Mesothelial cell of epicardium (in vitro differentiated cells): ENCODE data around the gene CMTM1. TPM values are rescaled to one million over a fixed set of nuclear protein-coding genes. Genes with fewer than 3 reads are reported as not detected.
"Not testable (repeated sequence)": the region's sequence is repeated elsewhere in the genome, so short reads cannot be mapped to it uniquely, and the experiment has no call there.

Experiments
- DNase-seq, 2 experiments: peaks; one replicate each; pipeline ENCODE4 v3.0.0; 2021; ENCODE audit warnings: low spot score in 2 of 2; ENCODE audit not compliant: unreplicated experiment in 2 of 2
- H3K27ac Mint-ChIP-seq: 2 replicates; pipeline ENCODE4 v1.8.0; 2021; ENCODE audit warnings: mixed read lengths
- H3K27me3 Mint-ChIP-seq: 2 replicates; pipeline ENCODE4 v1.8.0; 2021; ENCODE audit warnings: low read depth, mixed read lengths
- H3K36me3 Mint-ChIP-seq: 2 replicates; pipeline ENCODE4 v1.8.0; 2021; ENCODE audit warnings: mixed read lengths
- H3K4me1 Mint-ChIP-seq: 2 replicates; pipeline ENCODE4 v1.8.0; 2021; ENCODE audit warnings: mixed read lengths
- H3K4me3 Mint-ChIP-seq: 2 replicates; pipeline ENCODE4 v1.8.0; 2021; ENCODE audit warnings: mild to moderate bottlenecking, moderate library complexity, mixed read lengths
- H3K9me3 Mint-ChIP-seq: 2 replicates; pipeline ENCODE4 v1.8.0; 2021; ENCODE audit warnings: mixed read lengths
- CTCF ChIP-seq: fragments of 200-600 bp; sonication (generic); IDR thresholded peaks from one replicate; pipeline ENCODE4 v1.5.0; 2021; ENCODE audit warnings: antibody characterized with exemption; ENCODE audit not compliant: unreplicated experiment
- total RNA-seq: library from RNA; stranded (reverse); gene quantifications from 3 replicates; pipeline ENCODE4 v1.2.1, GENCODE V29; 2021

CMTM1 gene
- total RNA-seq, 1 donor from 2014 or later: 10.0 TPM

DNA sequence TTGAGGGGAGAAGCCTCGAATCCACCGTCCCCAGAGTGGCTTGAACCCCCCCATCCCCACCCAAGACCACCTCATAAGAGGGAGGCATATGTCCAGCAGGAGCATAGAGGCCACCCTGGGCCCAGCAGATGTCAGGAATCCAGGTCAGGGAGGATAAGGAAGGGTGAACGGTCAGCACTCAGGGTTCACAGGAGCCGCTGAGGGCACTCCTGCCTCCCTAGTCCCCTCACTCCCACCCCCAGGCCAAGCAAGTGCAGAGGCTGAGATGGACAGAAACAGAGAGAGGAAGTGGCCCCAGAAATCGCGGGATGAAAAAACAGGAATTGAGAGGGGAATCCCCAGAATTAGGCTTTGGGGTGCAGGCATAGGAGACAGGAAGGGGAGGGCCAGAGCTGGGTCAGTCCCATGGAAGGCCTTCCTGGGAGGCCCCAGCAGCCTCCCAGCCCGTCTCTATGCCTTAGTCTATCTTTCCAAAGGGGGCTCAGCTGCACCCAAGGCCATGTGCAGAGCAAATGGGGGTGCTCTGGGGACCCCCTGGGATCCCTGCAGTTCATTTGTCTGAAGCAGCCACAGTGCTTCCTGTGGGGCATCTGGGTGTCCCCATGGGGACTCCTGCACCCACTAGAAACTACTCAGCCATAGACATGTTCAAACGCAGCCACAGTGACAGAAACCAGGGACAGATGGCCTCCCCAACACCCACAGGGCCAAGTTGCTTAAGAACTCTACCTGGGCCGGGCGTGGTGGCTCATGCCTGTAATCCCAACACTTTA lies 39.9 kb downstream of the CMTM1 start:
- Mint-ChIP-seq H3K27ac (peak overlapping the region; percentile 83), H3K4me3 (peak overlapping the region; percentile 67), H3K27me3 (no peaks in the 10 kb centered on the region), H3K9me3 (no peaks in the 10 kb centered on the region), H3K36me3 (peaks cover 10% of the 10 kb centered on the region), H3K4me1 (peaks cover 26% of the 10 kb centered on the region)
- no peak for DNase-seq
- TF ChIP-seq CTCF: no peak

GRCh38 chr16:66608241-66609138 lies 42.3 kb downstream of the CMTM1 start:
- peaks cover 21% of the 10 kb centered on the region for H3K36me3 Mint-ChIP-seq
- no peaks in the 10 kb centered on the region for H3K9me3 Mint-ChIP-seq
- peak; percentile 86 to 94 for DNase-seq
- H3K27me3 Mint-ChIP-seq: no peaks in the 10 kb centered on the region
- H3K27ac Mint-ChIP-seq: peak overlapping the region; percentile 71
- TF ChIP-seq CTCF: peak; percentile 82
- peaks cover 21% of the 10 kb centered on the region for H3K4me1 Mint-ChIP-seq
- no peak overlapping the region for H3K4me3 Mint-ChIP-seq

DNA sequence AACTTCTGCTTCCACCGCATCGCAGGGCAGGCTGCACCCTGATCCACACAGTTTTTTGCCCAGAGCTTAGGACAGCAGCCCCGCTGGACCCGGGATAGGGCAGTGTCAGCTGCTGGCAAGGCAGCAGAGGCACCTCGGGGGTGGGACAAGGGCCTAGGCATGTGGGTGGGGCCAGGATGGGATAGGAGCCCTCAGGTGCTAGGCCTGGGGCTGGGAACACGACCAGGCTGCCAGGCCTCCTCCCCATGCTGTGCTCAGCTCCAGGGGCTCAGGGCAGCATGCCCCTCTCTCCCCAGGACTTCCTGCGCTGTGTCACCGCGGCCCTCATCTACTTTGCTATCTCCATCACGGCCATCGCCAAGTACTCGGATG lies 42.9 kb downstream of the CMTM1 start:
- Mint-ChIP-seq H3K27me3 (no peaks in the 10 kb centered on the region), H3K27ac (no peak overlapping the region), H3K4me1 (peaks cover 16% of the 10 kb centered on the region), H3K9me3 (no peaks in the 10 kb centered on the region), H3K36me3 (peaks cover 22% of the 10 kb centered on the region), H3K4me3 (no peak overlapping the region)
- TF ChIP-seq CTCF: no peak
- DNase-seq: no peak

DNA sequence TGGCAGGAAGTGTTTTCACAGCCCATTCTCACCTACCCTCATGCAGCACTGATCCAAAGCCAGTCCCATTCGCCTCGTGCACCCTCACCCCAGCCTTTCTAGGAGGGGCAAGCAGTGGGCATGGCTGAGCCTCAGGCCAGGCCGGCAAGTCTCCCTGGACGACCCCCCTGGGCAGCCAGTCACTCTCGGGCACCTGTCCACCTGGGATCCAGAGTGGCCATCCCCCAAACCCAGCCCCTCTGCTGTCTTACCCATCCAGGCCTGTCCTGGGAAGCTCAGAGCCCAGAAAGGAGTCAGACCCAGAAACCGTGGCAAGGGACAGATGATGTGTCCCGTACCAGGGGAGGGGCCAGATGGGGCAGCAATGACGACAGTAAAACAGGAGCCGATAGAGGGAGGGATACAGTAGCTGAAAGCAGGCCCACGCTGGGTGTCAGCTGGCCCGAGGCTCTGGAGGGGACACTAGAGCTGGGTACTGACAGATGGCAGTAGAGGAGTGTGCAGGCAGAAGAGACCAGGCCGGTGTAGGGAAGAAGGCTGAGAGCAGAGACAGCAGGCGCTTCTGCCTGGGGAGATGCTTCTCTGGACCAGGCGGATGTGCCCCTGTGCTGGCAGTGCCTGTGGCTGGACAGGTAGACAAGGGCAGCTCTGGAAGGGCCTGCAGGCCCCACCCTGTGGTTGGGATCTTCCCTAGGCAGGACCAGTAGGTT lies 44.0 kb downstream of the CMTM1 start:
- H3K27ac Mint-ChIP-seq: peak overlapping the region; percentile 43
- TF ChIP-seq CTCF: no peak
- peaks cover 27% of the 10 kb centered on the region for H3K36me3 Mint-ChIP-seq
- H3K4me3 Mint-ChIP-seq: no peak overlapping the region
- H3K27me3 Mint-ChIP-seq: no peaks in the 10 kb centered on the region
- H3K9me3 Mint-ChIP-seq: no peaks in the 10 kb centered on the region
- no peak for DNase-seq
- H3K4me1 Mint-ChIP-seq: peaks cover 16% of the 10 kb centered on the region

- not testable (repeated sequence) for H3K4me1 Mint-ChIP-seq, H3K27me3 Mint-ChIP-seq, H3K4me3 Mint-ChIP-seq, H3K9me3 Mint-ChIP-seq, H3K27ac Mint-ChIP-seq, DNase-seq
- H3K36me3 Mint-ChIP-seq: peaks cover 29% of the 10 kb centered on the region
These were observed 45.7 kb downstream of the CMTM1 start for GRCh38 chr16:66611911-66612310.
